GM18505 (cell line): ENCODE results near the gene WDR88.

ENCODE experiments used
- ATAC-seq: cut with Tn5 transposase; IDR thresholded peaks from one replicate; pipeline ENCODE4 v1.9.1; 2021; ENCODE audit not compliant: unreplicated experiment
- POLR2A ChIP-seq: IDR thresholded peaks from 4 replicates; pipeline ENCODE4 v1.6.1; 2011; ENCODE audit warnings: borderline replicate concordance; ENCODE audit not compliant: insufficient read depth, insufficient read length; ENCODE audit errors: extremely low read depth

The WDR88 gene

DNA sequence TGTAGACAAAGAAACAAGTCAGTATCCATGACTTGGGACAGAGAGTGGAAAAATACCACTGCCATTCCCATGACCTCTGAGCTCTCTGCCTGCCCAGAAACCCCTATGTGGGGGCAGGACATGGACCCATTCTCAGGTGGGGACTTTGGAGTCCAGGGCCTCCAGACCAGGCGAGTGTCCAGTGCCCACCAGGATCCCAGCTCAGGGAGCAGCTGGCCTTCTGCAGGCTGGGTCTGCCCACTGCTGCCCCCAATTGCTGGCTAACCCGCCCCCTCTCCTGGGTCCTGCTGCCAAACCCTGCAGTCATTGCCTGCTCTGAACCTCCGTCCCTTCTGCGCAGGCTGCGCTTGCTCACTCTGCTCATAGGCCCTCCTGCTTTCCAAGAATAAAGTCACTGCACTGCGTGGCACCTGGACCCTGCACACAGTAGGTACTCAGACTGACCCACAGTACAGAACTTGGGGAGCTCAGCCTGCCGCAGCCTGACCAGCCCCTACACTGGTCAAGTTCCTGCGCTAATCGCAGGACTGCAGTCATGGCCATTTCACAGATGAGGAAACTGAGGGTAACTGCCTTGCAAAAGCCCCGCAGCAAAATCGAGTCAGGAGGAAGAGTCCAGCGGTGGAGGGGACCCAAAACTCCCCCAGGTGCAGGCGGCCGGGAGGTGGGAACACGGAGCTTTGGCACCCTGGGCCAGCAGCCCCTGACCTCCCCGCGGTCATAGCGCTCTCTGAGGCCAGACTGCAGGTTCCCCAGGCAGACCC, 93.0 kb downstream of the WDR88 start:
- no peak for ATAC-seq
- no peak for TF ChIP-seq POLR2A
